GM23248 (cell line): ENCODE data around the gene THAP3.

Experiments used
- EZH2 ChIP-seq: fragments of 200-600 bp; sonication (generic); IDR thresholded peaks from 2 replicates; pipeline ENCODE4 v1.6.1; 2018; ENCODE audit warnings: antibody characterized with exemption, mild to moderate bottlenecking; ENCODE audit not compliant: insufficient read depth, poor library complexity, severe bottlenecking
- EZH2phosphoT487 ChIP-seq: fragments of 200-600 bp; sonication (generic); IDR thresholded peaks from 2 replicates; pipeline ENCODE4 v1.6.1; 2018; ENCODE audit warnings: antibody characterized with exemption, moderate library complexity, mild to moderate bottlenecking, low read depth; ENCODE audit not compliant: insufficient read depth

DNA sequence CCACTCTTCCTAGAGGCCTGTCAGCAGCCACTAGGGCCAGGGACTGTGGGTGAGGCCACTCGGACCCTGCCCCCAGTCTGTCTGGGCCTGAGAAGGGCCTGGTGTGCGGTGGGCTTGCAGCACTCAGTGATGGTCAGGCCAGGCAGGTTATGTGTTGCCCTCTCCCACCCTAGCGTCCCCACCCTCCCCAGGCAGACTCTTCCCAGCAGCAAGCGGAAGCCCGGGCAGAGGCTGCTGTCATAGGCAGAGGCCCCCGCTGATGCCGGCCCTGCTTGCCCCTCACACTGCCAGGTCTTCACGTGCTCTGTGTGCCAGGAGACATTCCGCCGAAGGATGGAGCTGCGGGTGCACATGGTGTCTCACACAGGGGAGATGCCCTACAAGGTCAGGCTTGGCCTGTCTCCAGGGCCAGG, 38.3 kb upstream of the THAP3 start:
- no peak for TF ChIP-seq EZH2
- no peak for TF ChIP-seq EZH2phosphoT487
